ENCODE data around the gene FADS3.

DNA sequence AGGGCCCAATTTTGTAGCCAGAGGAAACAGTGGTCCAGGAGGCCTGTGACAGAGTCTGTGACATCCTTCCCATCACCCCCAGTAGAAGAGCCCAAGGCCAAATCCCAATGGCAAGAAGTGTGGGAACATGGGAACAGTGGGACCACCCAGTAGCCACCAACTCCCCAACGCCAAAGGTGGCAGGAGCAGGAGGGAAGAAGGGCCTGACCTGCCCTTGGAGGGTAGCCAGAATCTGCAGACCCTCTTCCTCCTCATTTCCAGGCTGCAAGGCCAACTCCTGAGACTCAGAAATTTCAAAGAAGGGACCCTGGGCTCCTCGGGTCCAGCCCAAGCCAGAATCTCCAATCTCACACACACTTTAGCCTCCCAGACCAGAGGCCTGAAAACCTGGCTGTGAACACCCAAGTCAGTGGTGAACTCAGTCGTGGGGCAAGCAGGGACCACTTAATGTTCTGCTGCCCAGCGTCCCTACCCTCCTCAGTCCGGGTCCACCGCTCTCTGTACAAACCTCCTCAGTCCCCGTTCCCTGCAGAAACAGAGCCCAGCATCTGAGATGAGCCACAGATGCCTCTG is 19.9 kb upstream of the FADS3 start:
- TF ChIP-seq YY1 (IDR thresholded peaks at IDR 0.05; ENCODE audit: insufficient read depth, insufficient read length) = no peak
- no peak for TF ChIP-seq SUZ12 (IDR thresholded peaks at IDR 0.05; ENCODE audit: extremely low read depth, insufficient read depth, insufficient read length)

Measured in NT2/D1 (cell line).